ENCODE measurements around the gene CWC22.
"Not testable (repeated sequence)": the region's sequence is repeated elsewhere in the genome, so short reads cannot be mapped to it uniquely, and the experiment has no call there.

Gene CWC22

DNA sequence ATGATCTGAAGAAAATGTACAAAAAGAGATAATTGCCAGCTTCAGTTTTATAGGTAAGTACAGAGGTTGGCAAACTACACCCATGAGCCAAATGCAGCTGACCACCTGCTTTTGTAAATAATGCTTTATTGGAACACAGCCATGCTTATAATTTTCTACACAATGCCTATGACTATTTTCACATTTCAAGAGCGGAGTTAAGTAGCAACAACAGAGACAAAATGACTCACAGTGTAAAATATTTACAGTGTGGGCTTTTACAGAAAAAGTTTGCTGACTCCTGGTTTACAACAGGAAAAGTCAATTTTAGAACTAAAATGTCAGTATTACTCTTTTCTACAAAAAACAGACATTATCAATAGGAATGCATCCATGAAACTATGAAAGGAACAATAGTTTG, 26.0 kb downstream of the CWC22 start:
- no peak for DNase-seq (ENCODE audit: low read depth)
- H3K4me3 ChIP-seq (ENCODE audit: low read depth, low read length) = no peak overlapping the region
- TF ChIP-seq, protein P1, sequence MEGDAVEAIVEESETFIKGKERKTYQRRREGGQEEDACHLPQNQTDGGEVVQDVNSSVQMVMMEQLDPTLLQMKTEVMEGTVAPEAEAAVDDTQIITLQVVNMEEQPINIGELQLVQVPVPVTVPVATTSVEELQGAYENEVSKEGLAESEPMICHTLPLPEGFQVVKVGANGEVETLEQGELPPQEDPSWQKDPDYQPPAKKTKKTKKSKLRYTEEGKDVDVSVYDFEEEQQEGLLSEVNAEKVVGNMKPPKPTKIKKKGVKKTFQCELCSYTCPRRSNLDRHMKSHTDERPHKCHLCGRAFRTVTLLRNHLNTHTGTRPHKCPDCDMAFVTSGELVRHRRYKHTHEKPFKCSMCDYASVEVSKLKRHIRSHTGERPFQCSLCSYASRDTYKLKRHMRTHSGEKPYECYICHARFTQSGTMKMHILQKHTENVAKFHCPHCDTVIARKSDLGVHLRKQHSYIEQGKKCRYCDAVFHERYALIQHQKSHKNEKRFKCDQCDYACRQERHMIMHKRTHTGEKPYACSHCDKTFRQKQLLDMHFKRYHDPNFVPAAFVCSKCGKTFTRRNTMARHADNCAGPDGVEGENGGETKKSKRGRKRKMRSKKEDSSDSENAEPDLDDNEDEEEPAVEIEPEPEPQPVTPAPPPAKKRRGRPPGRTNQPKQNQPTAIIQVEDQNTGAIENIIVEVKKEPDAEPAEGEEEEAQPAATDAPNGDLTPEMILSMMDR (IDR thresholded peaks at IDR 0.05; ENCODE audit: insufficient read depth, low read depth, low read length, missing control alignments) = no peak

DNA sequence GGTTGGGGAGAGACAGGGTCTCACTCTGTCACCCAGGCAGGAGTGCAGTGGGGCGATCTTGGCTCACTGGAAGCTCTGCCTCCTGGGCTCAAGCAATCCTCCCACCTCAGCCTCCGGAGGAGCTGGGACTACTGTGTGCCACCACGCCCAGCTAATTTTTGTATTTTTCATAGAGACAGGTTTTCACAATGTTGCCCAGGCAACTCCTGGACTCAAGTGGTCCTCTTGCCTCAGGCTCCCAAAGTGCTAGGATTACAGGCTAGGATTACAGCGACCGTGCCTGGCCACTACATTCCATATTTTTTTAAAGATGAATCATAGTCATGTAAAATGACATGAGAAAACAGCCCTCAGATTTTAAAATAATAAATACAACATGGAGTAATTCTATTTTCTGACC, 32.3 kb downstream of the CWC22 start:
- TF ChIP-seq, protein P1 (IDR thresholded peaks at IDR 0.05; ENCODE audit: insufficient read depth, low read depth, low read length, missing control alignments) = no peak
- DNase-seq (ENCODE audit: low read depth) = no peak
- no peak overlapping the region for H3K4me3 ChIP-seq (ENCODE audit: low read depth, low read length)

DNA sequence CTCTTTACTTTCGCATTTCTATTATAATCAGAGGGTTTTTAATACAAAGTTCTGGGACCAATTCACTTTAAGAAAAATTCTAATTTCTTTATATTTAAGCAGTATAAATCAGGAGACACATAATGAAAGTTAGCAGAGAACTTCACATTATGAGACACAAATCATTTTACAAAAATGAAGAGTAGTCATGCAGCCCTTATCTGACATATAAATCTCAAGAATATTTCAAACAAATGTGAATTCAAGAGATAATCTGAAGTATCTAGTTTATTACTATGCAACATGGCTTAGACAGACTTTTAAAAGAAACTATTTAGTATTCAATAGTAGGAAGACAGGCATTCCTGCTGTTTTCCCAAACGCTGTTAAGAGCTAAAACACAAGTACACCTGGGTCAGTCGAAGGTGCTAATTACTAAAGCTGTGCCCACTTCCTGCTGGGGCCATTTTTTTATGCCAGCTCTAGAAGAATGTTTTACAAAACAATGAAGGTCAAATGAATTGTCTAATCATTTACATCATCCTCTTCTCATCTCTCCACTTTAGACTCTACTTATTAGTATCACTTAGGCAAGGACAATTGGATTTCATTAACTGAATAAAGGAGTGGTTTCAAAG, 40.2 kb downstream of the CWC22 start:
- no peak for DNase-seq (ENCODE audit: low read depth)
- no peak overlapping the region for H3K4me3 ChIP-seq (ENCODE audit: low read depth, low read length)
- TF ChIP-seq, protein P1 (IDR thresholded peaks at IDR 0.05; ENCODE audit: insufficient read depth, low read depth, low read length, missing control alignments) = no peak

GRCh38 chr2:179965291-179966258, 41.5 kb downstream of the CWC22 start:
- H3K4me3 ChIP-seq (ENCODE audit: low read depth, low read length) = no peak overlapping the region
- TF ChIP-seq, protein P1 (IDR thresholded peaks at IDR 0.05; ENCODE audit: insufficient read depth, low read depth, low read length, missing control alignments) = no peak
- no peak for DNase-seq (ENCODE audit: low read depth)

DNA sequence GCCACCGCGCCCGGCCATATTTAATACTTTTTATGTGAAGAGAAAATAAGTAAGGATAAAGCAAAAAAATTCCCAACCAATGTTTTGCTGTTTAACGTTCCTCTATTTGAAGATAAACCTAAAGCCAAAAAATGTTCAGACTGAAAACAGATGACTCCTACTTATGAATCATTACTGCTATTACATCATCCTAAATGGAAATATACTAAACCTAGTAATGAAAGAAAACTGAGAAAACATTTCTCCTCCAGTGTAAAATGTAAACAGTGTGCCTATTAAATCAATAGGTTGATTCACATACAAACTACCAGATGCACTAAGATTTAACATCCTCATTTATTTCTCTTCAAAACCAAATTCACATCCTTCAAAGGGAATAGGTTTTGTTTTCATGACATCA, 43.5 kb downstream of the CWC22 start:
- TF ChIP-seq, protein P1 (IDR thresholded peaks at IDR 0.05; ENCODE audit: insufficient read depth, low read depth, low read length, missing control alignments) = no peak
- no peak overlapping the region for H3K4me3 ChIP-seq (ENCODE audit: low read depth, low read length)
- no peak for DNase-seq (ENCODE audit: low read depth)

DNA sequence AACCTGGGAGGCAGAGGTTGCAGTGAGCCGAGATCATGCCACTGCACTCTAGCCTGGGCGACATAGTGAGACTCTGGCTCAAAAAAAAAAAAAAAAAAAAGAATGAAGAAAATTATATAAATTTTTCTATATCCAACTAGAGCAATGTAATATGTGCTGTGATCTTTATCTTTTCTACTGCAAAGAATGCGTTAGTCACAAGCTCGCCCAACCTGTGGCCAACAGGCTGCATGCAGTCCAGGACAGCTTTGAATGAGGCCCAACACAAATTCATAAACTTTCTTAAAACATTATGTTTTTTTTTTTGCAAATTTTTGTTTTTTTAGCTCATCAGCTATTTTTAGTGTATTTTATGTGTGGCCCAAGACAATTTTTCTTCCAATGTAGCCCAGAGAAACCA, 48.8 kb downstream of the CWC22 start:
- DNase-seq (ENCODE audit: low read depth); H3K4me3 ChIP-seq (ENCODE audit: low read depth, low read length): not testable (repeated sequence)

DNA sequence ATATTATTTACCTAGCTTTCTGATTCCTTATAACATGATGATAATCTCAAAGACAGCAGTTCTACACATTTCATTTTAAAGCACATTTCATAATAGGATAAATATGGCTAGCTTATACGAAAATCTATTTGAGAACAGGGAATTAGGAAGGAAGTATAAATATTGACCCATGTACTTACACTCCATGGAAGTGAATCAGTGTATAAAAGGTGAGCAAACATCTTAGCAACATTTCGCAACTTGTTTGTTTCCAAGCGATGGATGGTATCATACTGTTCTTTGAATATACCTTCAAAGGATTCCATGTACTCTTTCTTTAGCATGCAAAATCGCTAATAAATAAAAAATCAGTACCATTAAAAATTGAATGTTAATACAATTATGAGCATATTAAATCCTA, 53.1 kb downstream of the CWC22 start:
- TF ChIP-seq, protein P1 (IDR thresholded peaks at IDR 0.05; ENCODE audit: insufficient read depth, low read depth, low read length, missing control alignments) = no peak
- DNase-seq (ENCODE audit: low read depth) = no peak
- no peak overlapping the region for H3K4me3 ChIP-seq (ENCODE audit: low read depth, low read length)
